Right hindlimb (tissue), 1 donor: ENCODE results near the gene CLEC20A.
"Not testable (repeated sequence)": the region's sequence is repeated elsewhere in the genome, so short reads cannot be mapped to it uniquely, and the experiment has no call there.

Source experiments
- DNase-seq: peaks from one replicate; pipeline ENCODE4 v3.0.0-alpha.2; 2018

CLEC20A gene

DNA sequence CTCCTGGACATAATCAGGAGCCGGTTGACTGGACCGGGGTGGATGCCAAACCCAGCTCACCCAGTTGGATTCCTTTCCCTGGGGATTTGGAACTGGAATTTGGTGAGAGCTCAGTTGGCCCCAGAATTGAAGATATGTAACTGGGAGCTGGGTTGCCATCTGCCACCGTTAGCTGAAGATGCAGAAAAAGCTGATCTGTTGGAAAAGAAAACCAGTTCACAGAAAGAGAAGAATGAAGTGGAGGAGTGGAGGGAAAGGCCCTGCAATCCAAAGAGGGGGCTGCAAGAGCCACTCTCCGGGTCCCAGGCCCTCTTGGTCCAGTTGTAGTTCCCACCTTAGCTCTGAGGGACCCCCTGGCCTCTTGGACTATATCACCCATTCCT, 32.2 kb upstream of the CLEC20A start:
- no peak for DNase-seq

DNA sequence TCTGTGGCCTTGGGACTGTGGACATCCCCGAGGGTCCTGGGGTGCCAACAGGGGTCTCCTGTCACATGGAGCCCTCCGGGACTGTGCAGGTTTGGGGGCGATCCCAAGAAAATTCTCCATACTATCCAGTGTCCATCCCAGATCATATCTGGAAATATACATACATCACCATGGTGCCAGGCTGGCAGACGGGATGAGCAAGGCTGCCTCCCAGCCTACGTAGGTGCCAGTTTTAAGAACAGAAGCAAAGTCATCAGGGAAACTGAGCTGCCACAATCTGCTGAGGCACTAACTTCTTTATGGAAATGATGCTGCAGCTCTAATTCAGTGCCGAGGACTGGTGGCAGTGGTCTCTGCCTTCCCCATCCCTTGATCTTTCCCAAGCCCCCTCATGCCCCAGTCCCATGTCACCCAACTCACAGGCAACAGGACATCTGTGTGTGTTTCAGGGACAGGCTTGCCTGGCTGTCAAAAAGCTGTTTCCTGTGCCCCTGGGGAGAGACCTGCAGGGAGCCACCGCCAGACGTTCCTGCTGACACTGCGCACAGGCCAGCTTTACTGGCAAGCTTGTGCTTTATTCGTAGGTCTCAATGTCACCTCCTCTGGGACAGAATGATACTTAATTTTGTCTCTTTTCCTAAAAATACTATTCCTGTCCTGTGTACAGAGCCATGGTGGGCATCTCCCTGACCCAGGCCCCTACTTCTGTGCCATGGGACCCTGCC, 31.6 kb upstream of the CLEC20A start:
- no peak for DNase-seq

DNA sequence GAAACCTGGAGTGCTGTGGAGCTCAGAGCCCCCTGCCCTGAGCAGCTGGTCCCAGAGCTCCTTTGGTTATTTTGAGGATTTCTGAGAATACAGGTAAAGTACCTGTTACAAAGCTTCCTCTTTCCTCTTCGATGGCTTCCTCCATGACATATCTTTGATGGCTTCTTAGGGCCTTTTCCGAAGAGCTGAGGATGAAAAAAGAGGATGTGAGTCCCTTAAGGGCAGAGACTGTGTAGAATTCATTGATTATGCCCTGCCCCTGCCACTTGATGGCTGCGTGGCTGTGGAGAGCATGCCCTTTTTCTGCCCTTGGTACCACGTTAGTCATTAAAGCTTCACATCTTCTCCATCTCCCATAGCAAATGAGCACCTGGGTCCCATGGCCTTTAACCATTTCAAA, 30.4 kb upstream of the CLEC20A start:
- no peak for DNase-seq

DNA sequence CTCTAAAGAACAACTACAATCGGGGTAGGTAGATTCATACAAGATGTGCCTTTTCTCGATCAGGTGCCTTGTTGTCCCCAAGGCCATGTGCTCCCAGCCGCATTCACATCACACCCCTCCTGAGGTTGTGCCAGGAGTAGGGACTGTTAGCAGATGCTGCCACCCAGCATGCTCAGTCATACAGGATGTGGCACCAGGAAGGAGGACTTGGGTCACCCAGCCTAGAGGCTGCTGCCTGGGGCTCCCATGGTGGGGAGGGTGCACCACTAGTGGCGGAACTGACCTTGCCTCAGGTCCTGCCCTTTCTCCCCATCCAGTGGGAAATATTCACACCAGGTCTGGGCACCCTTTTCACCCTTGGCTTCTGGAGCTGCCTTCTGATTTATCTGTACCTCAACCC, 24.5 kb upstream of the CLEC20A start:
- no peak for DNase-seq

DNA sequence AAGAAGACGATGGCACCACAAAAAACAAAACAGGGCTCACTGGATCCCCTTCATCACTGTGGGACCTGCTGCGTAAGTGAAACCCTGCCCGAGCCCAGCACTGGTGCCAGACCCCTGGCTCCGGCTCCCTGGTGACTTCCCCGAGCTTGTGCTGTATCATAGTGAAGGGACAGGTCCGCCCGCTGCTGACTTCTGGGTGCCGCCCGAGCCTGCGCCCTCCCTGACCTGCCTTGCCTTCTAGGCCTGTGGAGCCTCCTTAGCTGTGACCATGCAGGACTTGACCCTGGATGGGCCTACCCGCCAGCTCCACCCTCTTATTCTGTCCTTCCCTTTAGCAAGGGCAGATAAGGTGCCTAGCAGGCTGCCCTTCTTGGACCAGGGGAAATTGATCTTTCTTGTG, 24.0 kb upstream of the CLEC20A start:
- no peak for DNase-seq

DNA sequence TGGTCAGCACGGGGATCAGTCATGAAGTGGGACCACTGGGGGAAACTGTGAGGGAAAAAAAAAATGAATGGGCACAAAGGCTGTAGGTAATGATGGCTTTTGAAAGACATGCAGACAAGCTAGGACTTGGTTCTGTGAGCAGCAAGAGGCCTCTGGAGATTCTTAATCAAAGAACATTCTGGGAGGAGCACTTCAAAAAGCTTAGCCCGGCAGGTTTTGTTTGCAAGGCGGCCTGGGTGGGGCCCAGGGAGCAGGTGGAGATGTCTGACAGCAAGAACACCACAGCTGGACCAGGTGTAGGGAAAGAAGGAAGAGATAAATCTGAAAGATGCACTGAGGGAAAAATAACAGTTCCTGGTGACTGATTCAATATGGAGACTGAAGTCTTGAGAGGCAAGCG, 22.1 kb upstream of the CLEC20A start:
- DNase-seq = no peak

DNA sequence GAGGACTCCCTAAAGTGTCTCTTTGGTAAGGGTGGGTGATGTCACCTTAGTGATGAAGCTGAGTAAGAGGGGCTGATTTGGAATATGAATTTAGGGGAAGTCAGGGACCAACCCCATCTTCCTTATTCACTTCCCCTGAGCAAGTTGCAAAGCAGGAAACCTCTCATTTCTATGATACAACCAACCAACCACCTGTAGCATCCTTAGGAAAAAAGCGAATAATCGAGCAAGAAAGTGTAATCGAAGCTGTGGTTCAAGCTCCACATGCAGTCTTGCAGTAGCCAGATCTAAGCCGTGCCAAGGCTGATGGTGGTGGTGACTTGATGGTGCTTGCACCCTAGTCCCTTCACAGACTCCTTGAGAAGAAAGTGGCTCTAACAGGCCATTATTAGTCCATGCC, 19.3 kb upstream of the CLEC20A start:
- DNase-seq = no peak

DNA sequence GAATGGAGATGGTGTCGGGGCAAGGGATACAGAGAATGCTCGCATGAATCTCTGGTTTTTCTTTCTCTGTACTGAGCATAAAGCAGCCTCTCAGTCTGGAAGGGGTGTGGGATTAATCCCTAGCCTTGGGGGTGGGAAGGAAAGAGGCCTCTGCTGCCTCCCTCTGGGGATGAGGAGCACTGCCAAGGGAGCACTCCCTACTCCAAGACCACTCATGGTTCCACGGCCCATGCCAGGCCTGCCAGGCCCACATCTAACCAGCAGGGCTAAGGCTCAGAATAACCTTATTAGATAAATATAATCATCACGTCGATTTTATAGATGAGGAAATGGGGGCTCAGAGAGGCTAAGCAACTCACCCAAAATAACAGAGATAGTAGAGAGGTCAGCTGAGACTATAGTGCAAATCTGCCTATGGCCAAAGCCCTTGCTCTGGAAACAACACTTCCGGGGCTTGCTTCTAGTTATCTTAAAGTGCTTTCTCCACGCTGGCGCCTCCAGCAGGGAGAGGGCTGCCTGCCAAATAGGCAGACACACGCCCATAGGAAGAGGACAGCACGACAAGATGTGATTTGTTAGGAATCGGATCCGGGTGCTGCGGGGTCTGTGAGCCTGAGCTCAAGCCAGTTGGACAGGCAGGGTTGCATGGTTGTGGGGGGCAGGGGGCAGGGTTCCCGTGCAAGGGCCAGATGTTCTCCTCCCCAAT, 16.7 kb upstream of the CLEC20A start:
- peak; percentile 41 for DNase-seq

DNA sequence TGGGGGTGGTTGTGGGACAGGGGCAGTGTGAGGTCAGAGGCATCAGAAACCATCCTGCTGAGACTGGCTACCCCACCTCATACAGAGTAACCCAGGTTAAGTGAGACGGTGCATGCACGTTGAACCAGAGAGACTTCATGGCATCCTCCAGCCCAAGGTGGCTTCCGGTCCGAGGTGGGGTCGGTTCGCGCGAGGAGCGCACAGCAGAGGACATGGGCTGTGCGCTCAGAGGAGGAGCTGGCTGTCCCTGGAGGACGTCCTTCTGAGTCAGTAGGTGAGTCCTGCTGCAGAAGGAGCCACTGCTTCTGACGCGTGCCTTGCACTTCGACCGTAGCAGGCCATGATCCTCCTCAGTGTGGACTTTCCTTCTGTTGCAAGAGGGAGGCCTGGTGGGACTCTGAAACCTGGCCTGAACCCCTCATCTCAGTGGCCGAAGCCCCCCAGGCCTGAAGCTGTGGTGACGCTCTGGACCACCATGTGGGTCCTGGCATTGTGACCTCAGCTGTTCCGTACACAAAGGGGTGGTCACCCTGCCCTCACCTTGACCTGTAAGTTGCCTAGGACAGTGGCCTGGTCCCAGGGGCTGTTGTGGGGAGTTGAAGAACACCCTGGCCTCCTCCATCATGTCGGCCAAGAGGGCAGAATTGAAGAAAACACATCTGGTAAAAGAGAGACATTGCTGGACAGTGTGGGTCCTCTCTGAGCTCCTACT, 16.0 kb upstream of the CLEC20A start, which contains the start of gene TEX35:
TEX35 (plus strand) TSS at position 544 of the 712 bp plus-strand sequence; CDS start at position 624, 80 bp downstream.
- DNase-seq = no peak

DNA sequence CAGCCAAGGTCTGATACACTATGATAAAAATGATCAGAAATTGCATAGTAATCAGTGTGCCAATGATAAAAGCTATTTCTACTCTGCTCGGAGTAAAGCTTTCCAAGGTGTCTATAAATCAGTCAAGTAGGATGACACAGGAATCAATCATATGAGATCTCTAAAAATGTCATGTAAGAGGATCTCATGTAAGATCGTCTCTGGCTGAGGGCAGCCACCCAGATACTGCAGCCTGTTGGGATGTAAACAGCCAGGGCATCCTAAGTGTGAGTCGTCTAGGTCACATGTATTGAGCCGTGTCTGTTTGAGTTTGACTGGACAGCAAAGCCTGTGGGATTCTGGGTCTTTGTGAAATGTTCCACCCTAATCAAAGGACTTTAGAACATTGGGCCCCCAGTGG, 13.4 kb upstream of the CLEC20A start:
- DNase-seq = no peak

DNA sequence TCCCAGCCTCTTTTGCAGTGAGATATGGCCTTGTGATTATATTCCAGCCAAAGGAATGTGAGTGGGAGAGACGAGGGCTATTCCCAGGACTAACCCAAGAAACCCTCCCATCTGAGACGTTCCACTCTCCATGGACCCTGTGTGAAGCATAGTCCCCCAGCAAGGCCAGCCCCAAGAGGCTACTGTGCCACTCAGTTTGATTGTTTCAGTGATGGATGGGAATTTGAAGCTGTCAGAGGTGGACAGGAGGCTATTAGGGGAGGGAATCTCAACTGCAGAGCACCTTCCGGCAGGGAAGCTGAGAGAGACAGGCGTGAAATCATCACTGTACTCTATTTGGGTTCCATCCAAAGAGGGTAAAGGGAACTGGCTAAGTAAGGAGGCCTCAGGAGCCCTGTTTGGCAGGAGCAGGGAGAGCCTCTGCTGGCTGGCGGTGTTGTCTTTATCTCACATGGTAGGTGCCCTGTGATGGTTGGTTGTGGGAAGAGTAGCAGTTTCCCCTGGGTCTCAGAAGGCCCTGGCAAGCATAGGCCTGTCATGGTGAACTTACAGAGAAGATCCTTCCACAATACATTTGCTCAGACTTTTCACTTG, 12.7 kb upstream of the CLEC20A start:
- DNase-seq = no peak

DNA sequence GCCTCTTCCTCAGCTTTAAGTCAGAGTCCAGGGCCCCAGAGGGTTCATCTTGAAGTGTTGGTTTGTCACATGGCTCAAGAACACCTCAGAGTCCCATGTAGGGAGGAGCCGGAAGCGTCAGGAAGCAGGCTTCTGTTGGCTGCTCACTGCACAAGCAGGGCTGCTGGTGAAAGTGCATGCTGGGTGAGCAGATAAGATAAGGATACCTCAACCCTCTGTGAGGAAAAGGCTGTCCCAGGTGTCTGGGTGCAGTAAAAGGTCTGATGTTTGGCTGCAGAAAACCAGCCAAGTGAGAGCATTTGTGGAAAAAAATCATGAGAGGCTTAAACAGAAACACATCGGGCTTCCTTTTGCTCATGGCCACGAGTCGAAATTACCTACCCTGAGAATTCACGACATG, 9.9 kb upstream of the CLEC20A start:
- DNase-seq = no peak

DNA sequence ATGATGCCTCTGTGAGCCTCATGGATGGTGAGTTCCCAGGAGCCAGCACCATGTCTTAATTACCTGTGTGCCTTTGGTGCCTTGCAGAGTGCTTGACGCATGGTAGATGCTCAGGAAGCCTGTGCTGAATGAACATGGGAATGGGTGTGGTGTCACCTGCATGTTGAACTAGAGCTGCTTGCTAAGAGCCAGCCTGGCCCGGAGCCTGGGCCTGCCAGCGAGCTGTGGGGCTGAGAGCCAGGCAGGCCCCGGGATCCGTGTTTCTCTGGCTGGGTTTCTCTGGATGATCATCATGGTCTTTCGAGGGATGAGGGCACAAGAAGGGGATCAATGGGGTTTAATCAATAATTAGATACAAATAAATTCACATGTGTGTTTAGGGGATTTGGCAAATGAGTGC, 9.4 kb upstream of the CLEC20A start:
- no peak for DNase-seq

DNA sequence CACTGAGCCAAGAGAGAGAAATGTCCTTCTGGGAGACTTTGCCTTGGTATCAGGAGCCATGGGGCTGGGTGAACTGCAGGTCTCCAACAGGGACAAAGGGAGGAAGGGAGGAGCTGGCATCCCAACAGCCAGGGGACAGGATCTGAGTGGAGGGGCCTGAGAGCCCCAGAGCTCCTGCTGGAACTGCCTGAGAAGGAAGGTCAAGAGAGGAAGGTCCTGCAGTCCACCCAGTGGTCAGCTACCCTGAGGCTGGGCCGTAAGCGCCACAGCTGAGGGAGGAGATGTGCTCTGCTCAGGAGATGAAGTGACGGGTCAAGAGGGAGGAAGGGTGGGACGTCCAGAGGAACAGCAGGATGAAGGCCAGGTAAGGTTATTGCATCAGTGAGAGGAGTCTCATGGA, 7.5 kb upstream of the CLEC20A start:
- DNase-seq = no peak

DNA sequence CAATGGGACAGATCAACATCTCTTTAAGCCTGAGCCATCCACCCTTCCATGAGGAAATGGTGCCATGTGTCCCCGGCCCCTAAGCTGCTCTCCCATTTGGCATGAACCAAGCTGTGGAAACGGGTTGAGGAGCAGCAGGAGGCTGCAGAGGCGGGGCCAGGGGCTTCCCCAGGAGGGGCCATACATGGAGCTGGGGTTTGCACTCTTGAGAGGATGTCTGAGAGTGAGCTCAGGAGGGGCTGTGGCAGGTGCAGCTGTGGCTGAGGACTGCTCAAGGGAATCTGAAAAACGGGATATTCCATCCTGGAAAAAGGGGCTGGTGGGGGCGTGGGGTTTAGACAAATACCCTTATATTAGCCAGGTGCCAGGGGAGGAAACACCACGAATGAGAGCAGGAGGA, 7.1 kb upstream of the CLEC20A start:
- no peak for DNase-seq

DNA sequence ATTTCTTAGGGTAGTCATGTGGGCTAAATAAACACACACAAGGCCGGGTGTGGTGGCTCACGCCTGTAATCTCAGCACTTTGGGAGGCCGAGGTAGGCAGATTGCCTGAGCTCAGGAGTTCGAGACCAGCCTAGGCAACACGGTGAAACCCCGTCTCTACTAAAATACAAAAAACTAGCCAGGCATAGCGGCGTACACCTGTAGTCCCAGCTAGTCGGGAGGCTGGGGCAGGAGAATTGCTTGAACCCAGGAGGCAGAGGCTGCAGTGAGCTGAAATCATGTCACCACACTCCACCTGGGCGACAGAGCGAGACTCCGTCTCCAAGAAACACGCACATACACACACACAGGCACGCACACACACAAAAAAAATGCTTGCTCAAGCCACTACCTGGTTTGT, 6.6 kb upstream of the CLEC20A start:
- not testable (repeated sequence) for DNase-seq

DNA sequence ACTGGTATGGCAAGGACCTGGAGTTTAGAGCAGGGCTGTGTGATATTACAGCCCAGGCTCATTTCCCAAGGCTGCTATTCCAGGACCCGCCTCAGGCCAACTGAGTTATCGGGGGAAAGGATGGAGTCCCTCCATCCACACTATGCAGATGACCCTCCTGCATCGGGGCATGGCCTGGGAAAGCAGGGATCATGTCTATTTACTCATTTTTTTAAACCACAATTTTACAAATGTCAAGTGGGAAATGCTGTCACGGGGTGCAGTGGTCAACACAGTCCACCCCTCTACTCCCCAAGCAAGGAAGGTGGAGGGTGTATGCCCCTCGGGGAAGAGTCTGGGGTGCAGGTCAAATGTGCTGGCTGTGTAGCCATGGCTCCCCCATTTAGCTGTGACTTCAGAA, 6.1 kb upstream of the CLEC20A start:
- DNase-seq = no peak

DNA sequence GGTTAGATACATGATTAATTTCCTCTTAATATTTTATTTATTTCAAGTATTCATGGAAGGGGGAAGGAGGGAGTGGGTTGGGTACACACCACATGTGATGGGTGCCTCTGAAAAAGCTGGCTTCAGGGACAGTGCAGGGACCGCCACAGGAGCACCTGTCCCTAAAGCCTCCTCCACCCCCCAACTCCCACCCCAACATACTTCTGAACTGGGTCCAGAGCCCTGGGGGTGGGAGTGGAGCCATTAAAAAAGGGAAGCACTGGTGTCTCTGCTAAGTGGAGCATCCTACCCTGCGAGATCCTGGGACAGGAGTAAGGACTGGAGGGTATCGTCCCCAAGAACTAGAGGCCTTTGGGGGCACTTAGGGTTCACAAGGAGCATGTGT, 5.6 kb upstream of the CLEC20A start:
- no peak for DNase-seq

DNA sequence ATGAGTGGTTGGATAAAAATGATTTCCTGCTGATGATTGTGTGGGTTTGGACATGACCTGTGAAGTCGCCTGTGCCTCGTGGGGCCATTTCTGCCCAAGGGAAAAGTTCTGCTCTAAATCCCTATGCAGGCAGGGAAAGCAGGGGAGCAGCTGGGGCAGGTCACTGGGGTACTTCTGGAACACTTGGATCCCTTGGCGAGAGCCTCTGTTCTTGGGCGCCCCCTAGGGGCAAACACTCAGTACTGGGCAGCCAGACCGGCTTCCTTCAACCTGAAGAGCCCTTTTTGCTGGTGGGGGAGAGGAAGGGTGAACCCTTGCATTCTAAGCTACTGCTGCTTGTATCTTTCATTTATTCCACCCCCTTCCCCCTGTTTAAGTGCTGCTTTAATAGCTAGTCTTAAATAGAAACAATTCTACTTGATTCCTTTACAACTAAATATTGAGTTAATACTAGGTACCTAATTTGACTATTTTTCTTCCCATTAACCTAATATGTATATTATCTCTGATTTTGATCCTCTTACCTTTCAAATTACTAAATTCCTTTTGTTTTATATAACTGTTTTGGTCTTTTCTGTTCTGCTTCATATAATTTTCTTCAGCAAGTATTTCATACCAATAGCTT, 5.1 kb upstream of the CLEC20A start:
- peak; percentile 75 for DNase-seq

DNA sequence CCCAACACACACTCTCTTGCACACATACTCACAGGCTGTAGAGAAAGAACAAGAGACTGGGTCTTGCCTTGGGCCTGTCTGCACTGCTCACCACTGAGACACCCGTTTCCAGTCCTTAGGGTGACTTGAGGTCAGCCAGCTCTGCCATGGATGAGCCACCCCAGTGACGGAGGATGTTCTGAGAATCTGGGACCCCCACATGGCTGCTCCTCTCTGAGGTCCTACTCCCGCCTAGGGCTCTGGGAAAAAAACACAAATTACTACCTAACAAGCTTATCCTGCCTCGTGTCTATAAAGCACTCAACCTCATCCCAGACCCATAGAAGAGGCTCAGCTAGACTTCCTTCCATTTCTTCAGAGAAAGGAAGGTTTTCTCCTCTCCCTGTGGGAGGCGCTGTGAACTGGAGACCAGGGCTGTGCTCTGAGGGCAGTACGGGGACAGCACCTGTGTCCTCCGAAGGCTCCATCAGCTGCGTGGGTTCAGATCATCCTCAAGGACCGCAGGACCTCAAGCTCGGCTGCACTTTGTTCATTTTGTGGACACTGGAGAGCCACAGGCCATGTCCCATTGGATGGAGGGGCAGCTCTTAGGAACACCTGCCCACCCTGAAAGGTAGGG, 4.3 kb upstream of the CLEC20A start:
- DNase-seq = no peak

DNA sequence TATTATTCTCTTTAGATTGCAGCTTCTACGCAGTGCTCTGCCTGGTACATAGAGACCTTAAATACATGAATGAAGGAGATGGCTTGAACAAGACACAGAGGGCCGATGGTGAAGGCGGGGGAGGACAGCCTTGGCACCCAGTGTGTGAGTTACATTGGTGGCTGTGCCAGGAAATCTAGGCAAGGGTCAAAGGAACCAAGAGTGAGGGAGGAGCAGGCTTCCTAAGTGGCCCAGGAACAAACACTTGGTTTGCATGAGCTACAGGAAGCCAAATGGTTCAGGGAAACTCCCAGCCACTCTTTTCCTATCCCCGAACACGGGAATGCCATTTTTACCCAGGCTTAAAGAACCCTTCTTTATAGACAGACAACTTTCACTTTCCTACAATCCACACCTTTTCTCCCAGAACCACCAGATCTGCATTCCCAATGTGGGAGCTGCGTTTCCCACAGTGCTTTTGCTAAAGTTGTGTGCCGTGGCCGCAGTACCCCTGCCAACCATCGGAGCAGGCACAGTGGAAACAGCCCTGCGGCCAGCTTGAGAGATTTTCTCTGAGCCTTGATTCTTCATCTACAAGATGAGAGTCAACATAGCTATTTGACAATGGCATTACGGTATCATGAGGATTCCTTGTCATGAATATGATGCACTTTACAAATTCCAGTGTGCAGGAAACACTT, 3.5 kb upstream of the CLEC20A start:
- no peak for DNase-seq
